Lung (tissue), 12 donors: ENCODE data around the gene TSPYL2. TPM values are rescaled to one million over a fixed set of nuclear protein-coding genes. Genes with fewer than 3 reads are reported as not detected.

Source experiments
- ATAC-seq: fragments of 200-7000 bp; cut with Tn5 transposase; one replicate; pipeline ENCODE4 v1.9.1; 2020; ENCODE audit warnings: moderate number of reproducible peaks; ENCODE audit not compliant: insufficient read depth, low FRiP score
- DNase-seq, 3 donors: peaks; one replicate each; pipeline ENCODE4 v3.0.0-alpha.2; 2013 to 2017
- H3K27ac ChIP-seq, 2 donors: one replicate each; pipeline ENCODE4 v1.5.1; 2013; ENCODE audit warnings: mild to moderate bottlenecking in 2 of 2, moderate library complexity in 2 of 2, control low read depth in 1 of 2, inconsistent platforms in 1 of 2, low read depth in 1 of 2, low read length in 1 of 2
- H3K27me3 ChIP-seq, 3 donors: one replicate each; pipeline ENCODE4 v1.5.1; 2013; ENCODE audit warnings: low read length in 2 of 3; ENCODE audit not compliant: control insufficient read depth in 3 of 3, insufficient read depth in 3 of 3
- H3K36me3 ChIP-seq, 4 donors: one replicate each; pipeline ENCODE4 v1.5.1; 2013; ENCODE audit warnings: low read length in 4 of 4, mild to moderate bottlenecking in 1 of 4, moderate library complexity in 1 of 4; ENCODE audit not compliant: control insufficient read depth in 4 of 4, insufficient read depth in 4 of 4
- H3K4me1 ChIP-seq, 5 donors: one replicate each; pipeline ENCODE4 v1.5.1; 2013; ENCODE audit warnings: low read length in 5 of 5, mild to moderate bottlenecking in 2 of 5, moderate library complexity in 1 of 5; ENCODE audit not compliant: control insufficient read depth in 5 of 5, insufficient read depth in 5 of 5
- H3K4me3 ChIP-seq: one replicate; pipeline ENCODE4 v1.5.1; 2013; ENCODE audit warnings: mild to moderate bottlenecking, control low read depth, moderate library complexity
- H3K9ac ChIP-seq, 2 donors: one replicate each; pipeline ENCODE4 v1.5.1; 2013; ENCODE audit warnings: low read length in 2 of 2, control low read depth in 1 of 2; ENCODE audit not compliant: insufficient read depth in 1 of 2
- H3K9me3 ChIP-seq, 4 donors: one replicate each; pipeline ENCODE4 v1.5.1; 2013; ENCODE audit warnings: low read length in 3 of 4, mild to moderate bottlenecking in 1 of 4, moderate library complexity in 1 of 4; ENCODE audit not compliant: control insufficient read depth in 4 of 4, insufficient read depth in 3 of 4
- CTCF ChIP-seq: IDR thresholded peaks from 2 replicates; pipeline ENCODE4 v1.5.1; 2012; ENCODE audit warnings: mild to moderate bottlenecking; ENCODE audit errors: control extremely low read depth, extremely low read depth
- WGBS, 2 donors: extraction: QIAGEN DNeasy Blood & Tissue Kit; methylation state at CpG; one replicate each; pipeline ENCODE4 v1.1.7; 2013; 5-methylcytosine and 5-hydroxymethylcytosine counted together
- polyA plus RNA-seq, 2 donors: library from polyadenylated mRNA; stranded (reverse); fragments of 200-250 nt; gene quantifications; one replicate each; pipeline ENCODE4 v1.2.1, GENCODE V29; 2013
- total RNA-seq, 2 donors: library from RNA; depleted of rRNA in 1 of 2; stranded (reverse); fragments of >200 nt in 1 of 2; gene quantifications; one replicate each; pipeline ENCODE4 v1.2.1, GENCODE V29; 2014 to 2021
- donor health status: control.
- donor health status: control.
- donor health status: Bipolar disorder and iron deficiency.
- donor health status: healthy.
- donor health status: DM: yes; HTN: yes; CAD: no.

Gene TSPYL2
- total and polyA plus RNA-seq, 4 donors, result 20.8 to 66.2 (median 36.7) TPM

DNA sequence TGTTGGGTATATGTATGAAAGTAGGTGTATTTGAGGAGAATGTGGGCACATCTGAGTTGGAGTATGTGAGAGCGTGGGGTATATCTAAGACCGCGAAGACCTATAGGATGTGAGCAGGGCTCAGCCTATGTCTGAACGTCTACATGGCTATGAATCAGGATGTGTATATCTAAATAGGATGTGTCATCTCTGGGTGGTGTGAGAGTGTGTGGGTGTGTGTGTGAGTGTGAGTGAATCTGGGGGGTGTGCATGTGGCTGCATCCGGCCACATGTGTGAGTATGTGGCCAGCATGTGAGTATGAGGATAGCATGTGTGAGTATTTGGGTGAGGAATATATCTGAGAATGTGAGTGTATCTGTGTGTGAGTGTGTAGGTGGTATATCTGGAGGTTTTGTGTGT is 25.9 kb upstream of the TSPYL2 start:
- Histone ChIP-seq H3K9me3 (peaks cover 0 to 4% (median 0%) of the 10 kb centered on the region in 4 donors), H3K27me3 (peaks cover 0 to 42% (median 28%) of the 10 kb centered on the region in 3 donors), H3K9ac (no peak overlapping the region), H3K27ac (no peak overlapping the region), H3K4me1 (peaks cover 0 to 2% (median 0%) of the 10 kb centered on the region in 5 donors), H3K4me3 (no peak overlapping the region), H3K36me3 (peaks cover 0 to 4% (median 0%) of the 10 kb centered on the region in 4 donors)
- DNase-seq (no peak), ATAC-seq (no peak)
- WGBS, 2 donors, result 85 to 92% methylated on average over 5 of the region's 5 CpGs
- no peak for TF ChIP-seq CTCF

GRCh38 chrX:53065104-53065503 is 17.1 kb upstream of the TSPYL2 start:
- peaks cover 0 to 2% (median 0%) of the 10 kb centered on the region in 4 donors for H3K36me3 ChIP-seq
- H3K4me1 ChIP-seq, result no peaks in the 10 kb centered on the region
- no peak overlapping the region for H3K4me3 ChIP-seq
- no peak overlapping the region for H3K27ac ChIP-seq
- no peaks in the 10 kb centered on the region for H3K9me3 ChIP-seq
- no peak for ATAC-seq
- TF ChIP-seq CTCF, result no peak
- no peak for DNase-seq
- H3K9ac ChIP-seq, result no peak overlapping the region
- WGBS, 2 donors, result 73 to 82% methylated on average over 1 of the region's 1 CpG
- H3K27me3 ChIP-seq, result peaks cover 4 to 32% (median 26%) of the 10 kb centered on the region in 3 donors

DNA sequence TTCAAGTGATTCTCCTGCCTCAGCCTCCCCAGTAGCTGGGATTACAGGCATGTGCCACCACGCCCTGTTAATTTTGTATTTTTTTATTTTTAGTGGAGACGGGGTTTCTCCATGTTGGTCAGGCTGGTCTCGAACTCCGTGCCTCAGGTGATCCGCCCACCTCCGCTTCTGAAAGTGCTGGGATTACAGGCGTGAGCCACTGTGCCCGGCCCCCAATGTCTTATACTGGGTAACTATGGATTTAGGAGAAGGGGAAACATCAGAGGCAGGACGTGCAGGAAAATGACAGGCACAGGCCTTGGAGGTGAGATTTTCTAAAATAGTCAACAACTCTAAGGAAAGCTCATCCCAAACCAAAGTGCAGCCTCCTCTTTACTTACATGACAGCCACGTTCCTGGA is 11.1 kb upstream of the TSPYL2 start:
- DNase-seq, result no peak
- WGBS, 2 donors, result 74 to 92% methylated on average over 10 of the region's 10 CpGs
- no peak overlapping the region for H3K27ac ChIP-seq

More for the DNA sequence above, 11.1 kb upstream of the TSPYL2 start:
- Histone ChIP-seq H3K4me1 (peaks cover 0 to 4% (median 0%) of the 10 kb centered on the region in 5 donors), H3K4me3 (no peak overlapping the region), H3K9me3 (peaks cover 0 to 2% (median 0%) of the 10 kb centered on the region in 4 donors), H3K9ac (no peak overlapping the region), H3K27me3 (peaks cover 4 to 27% (median 14%) of the 10 kb centered on the region in 3 donors), H3K36me3 (peaks cover 0 to 2% (median 0%) of the 10 kb centered on the region in 4 donors)
- no peak for ATAC-seq
- no peak for TF ChIP-seq CTCF
